Stimulated activated naive CD8-positive, alpha-beta T cell treated with anti-CD3 and anti-CD28 coated beads, Interleukin-15, Interleukin-2, amounts not matched to agents 100 U/mL and 50 U/mL, for 24 hours (primary cell): ENCODE measurements around the gene LRRC3.
A peak's percentile ranks its signal among the peaks of the same experiment; 100 is the strongest.
"Not testable (repeated sequence)": the region's sequence is repeated elsewhere in the genome, so short reads cannot be mapped to it uniquely, and the experiment has no call there.

Experiments used
- ATAC-seq: fragments of 150-1000 bp; cut with Tn5 transposase; one replicate; pipeline ENCODE4 v1.10.0; 2021
- DNase-seq: peaks from one replicate; pipeline ENCODE4 v3.0.0; 2021

Gene LRRC3

DNA sequence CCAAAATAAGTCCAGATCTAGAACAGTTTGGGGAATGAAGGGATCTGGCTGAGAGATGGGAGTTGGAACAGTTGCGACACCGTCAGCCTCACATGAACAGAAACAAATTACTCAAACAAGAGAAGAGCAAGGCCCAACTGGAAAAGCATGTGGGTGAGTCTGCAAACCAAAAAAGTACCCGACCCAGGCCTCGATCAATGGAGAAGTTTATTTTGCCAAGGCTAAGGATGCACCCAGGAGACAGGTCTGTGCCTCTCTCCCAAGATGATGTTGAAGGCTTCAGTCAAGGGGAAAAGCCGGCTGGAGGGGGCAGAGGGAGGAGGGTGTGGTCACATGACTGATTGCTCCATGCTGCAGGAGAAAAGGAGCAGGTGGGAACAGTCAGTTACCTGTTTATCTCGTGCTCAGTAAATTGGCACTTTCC, 42.4 kb downstream of the LRRC3 start:
- no peak for DNase-seq
- no peak for ATAC-seq

GRCh38 chr21:44498280-44499210, 43.2 kb downstream of the LRRC3 start:
- DNase-seq, result no peak
- ATAC-seq, result no peak

- DNase-seq (no peak), ATAC-seq (no peak)
Observed at GRCh38 chr21:44499211-44499560, 43.9 kb downstream of the LRRC3 start.

DNA sequence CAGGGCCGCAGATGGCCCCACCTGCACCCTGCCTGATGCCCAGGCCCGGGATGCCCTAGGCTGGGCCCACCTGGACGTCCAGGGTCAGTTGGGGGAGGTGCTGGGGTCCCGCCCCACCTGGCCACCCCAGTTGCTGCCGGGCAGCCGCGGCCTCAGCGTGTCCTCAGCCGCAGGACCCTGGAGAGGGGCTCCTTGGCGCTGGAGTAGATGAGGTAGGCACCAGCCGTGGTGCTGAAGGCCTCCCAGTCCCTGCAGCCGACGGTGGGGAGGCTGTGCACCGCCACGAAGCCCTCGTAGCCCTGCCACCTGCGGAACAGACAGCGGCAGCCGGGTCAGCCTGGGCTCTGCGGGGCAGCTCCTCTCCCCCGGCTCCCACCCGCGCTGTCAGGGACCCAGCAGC, 44.3 kb downstream of the LRRC3 start:
- no peak for ATAC-seq

DNA sequence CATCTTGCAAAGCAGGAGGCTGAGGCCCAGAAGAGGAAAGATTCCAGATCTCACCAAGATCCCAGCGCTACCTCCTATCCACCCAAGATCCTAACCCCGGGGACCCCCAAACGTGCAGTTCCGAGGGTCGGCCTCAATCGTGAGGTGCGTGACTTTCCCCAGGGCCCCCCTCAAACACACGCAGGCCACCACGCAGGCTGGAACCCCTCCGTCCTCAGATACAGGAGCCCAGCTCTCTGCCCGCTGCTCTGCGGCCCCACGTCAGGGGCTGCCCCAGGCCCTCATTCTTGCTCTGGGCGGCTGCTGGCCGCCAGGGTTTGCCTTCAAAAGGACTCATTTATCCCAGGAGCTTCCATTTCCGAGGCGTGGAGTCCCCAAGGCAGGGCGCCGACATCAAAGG, 44.8 kb downstream of the LRRC3 start:
- DNase-seq (no peak), ATAC-seq (no peak)

More for the DNA sequence above, 44.3 kb downstream of the LRRC3 start:
- no peak for DNase-seq

GRCh38 chr21:44502171-44502958, 47.1 kb downstream of the LRRC3 start:
- no peak for DNase-seq
- no peak for ATAC-seq

DNA sequence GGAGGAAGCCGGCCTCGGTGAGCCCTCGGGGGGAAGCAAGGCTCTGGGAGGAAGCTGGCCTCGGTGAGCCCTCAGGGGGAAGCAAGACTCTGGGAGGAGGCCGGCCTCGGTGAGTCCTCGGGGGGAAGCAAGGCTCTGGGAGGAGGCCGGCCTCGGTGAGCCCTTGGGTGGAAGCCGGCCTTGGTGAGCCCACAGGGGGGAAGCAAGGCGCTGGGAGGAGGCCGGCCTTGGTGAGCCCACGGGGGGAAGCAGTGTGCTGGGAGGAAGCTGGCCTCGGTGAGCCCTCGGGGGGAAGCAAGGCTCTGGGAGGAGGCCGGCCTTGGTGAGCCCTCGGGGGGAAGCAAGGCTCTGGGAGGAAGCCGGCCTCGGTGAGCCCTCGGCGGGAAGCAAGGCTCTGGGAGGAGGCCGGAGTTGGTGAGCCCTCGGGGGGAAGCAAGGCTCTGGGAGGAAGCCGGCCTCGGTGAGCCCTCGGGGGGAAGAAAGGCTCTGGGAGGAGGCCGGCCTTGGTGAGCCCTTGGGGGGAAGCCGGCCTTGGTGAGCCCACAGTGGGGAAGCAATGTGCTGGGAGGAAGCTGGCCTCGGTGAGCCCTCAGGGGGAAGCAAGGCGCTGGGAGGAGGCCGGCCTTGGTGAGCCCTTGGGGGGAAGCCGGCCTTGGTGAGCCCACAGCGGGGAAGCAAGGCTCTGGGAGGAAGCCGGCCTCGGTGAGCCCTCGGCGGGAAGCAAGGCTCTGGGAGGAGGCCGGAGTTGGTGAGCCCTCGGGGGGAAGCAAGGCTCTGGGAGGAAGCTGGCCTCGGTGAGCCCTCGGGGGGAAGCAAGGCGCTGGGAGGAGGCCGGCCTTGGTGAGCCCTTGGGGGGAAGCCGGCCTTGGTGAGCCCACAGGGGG, 47.9 kb downstream of the LRRC3 start:
- DNase-seq, ATAC-seq: not testable (repeated sequence)

GRCh38 chr21:44503901-44504399, 48.6 kb downstream of the LRRC3 start:
- DNase-seq, result no peak

GRCh38 chr21:44505673-44506278, 50.5 kb downstream of the LRRC3 start:
- DNase-seq, result no peak
- no peak for ATAC-seq

More at GRCh38 chr21:44503901-44504399, 48.6 kb downstream of the LRRC3 start:
- no peak for ATAC-seq

DNA sequence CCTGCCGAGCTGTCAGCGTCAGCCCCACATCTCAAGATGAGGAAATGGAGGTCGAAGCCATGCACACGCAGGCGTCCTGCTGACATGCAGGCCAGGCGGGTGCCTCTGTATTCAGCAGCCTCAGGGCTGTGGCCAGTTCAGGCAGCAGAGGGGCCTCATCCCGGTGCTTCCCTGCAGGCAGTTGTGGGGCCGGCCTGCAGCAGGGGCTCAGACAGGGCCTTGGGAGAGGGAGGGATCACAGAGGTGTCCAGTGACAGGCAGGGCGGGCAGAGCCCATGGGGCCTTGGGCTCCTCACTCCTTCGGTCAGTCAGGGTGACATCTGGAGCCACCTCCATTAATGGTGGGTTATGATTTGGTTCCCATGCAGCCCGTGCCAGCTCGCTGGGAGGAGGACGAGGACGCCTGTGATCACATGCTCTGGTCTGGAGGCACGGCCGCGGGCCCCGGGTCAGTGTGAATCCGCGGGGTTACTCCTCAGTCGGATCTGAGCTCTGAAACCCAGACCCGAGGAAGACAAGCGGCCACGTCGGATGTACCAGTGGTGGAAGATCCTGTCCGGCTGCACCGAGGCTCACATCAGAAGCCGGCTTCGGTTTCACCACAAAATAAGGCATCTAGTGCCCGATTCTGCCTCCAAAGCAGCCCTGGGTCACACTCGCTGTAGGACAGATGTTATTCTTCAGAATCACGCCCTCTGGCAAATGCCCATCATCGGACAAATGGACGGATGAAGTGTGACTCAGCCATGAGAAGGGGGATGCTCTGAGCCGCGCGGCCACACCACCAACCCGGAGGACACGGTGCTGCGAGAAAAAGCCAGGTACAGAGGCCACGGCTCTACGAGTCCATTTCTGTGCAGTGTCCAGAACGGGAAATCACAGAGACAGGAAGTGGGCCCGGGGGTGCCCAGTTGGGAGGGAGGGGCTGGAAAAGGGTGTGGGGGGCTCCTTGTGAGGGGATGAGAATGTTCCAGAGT, 51.3 kb downstream of the LRRC3 start:
- ATAC-seq, result no peak
- DNase-seq, result no peak

DNA sequence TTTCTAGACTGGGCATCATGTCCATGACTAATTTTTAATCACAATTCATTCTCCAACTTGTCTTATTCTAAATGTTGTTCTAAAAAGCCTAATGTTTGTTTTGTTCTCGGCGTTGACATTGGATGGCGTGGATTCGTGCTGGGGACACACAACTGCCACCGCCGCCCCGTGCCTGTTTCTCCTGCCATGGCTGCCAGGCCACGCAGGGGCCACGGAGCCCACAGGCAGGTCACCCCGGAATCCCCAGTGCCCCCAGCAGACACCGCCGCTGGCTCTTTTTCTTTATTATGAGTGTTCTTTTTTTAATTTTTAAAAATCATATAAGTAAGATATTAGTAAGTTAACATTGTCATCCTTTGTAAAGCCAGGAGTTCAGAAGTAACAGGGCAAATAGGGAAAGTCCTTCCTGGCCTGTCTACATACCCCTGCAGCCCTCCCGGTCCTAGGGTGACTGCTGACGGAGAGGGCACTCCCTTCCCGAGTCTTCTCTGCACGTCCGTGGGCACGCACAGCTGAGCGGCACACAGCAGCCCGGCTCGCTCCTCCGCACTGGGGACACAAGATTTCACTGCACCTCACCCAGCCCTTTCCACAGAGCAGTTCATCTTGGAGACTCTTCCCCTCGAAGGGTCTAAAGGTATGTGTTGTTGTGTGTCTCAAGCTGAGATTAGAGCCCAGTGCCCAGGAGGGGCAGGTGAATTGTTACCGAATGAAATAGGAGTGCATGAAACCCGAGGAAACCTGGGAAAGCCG, 52.5 kb downstream of the LRRC3 start:
- DNase-seq (no peak), ATAC-seq (no peak)

DNA sequence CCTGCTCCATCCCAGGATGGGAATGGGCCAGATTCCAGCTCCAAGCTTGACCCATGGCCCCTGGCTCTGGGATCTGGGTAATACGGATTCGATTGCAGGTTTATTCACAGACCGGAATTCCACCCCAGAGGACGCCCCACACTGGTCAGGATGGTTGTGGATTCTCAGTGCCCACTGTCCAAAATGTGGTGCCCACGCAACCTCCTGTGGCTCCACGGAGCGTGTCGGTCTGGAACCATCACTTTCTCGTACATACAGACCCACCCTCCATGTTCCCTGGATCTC, 53.1 kb downstream of the LRRC3 start:
- no peak for DNase-seq
- ATAC-seq, result no peak

- ATAC-seq (no peak), DNase-seq (no peak)
Observed at GRCh38 chr21:44508711-44509445, 53.6 kb downstream of the LRRC3 start.

GRCh38 chr21:44509539-44509938, 54.2 kb downstream of the LRRC3 start:
- DNase-seq (no peak), ATAC-seq (no peak)

- ATAC-seq (no peak), DNase-seq (no peak)
Observed at GRCh38 chr21:44510109-44510507, 54.8 kb downstream of the LRRC3 start.

GRCh38 chr21:44510508-44511218, 55.4 kb downstream of the LRRC3 start:
- peak; percentile 84 for DNase-seq
- peak; percentile 73 for ATAC-seq

DNA sequence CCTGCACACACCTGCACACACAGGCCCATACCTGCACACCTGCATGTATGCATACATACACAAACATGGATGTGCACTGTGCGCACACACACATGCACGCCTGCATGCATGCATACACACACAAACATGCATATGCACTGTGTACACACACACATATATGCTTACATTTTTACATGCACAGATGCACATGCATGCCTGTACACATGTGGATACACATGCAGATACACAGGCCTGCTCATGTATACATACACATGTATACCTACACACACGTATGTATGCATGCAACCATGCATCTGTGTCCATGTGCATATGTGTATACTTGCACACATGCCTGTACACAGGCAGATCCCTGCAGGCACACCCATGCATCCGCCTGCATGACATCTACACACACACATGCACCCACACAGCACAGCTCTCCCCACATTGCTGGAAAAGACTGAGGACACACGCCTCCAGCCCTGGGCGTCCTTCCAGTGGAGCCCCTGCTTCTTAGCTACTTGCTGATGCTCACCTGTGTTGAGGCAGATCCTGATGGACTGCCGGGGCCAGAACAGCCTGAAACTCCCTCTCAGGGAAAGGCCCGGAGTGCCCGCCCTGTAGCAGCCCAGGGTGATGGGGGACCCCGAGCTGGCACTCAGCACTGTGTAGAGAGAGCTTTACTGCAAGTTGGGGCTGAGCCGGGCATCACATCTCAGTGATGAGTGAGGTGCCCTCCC, 56.1 kb downstream of the LRRC3 start:
- ATAC-seq (no peak), DNase-seq (no peak)
